ENCODE measurements around the gene TTLL4. TPM values are rescaled to one million over a fixed set of nuclear protein-coding genes. Genes with fewer than 3 reads are reported as not detected.

The TTLL4 gene
- total and polyA plus RNA-seq, 2 experiments from 2014 or later = 53.5 to 77.8 TPM

GRCh38 chr2:218701806-218702205 is 8.8 kb upstream of the TTLL4 start (continued):
- TF ChIP-seq ZNF331 (CRISPR knock-in tag; IDR thresholded peaks at IDR 0.05; ENCODE audit: low read depth) (no peak), JUNB (IDR thresholded peaks at IDR 0.05; ENCODE audit: unreplicated experiment) (no peak), NANOG (IDR thresholded peaks at IDR 0.05; ENCODE audit: borderline replicate concordance) (no peak), CREB1 (CRISPR knock-in tag; IDR thresholded peaks at IDR 0.05; ENCODE audit: low read depth) (no peak), EZH2 (IDR thresholded peaks at IDR 0.05; ENCODE audit: low read depth, unreplicated experiment) (no peak), REST (IDR thresholded peaks at IDR 0.05; ENCODE audit: unreplicated experiment) (no peak), ZNF114 (CRISPR knock-in tag; IDR thresholded peaks at IDR 0.05) (no peak), POLR2AphosphoS5 (IDR thresholded peaks at IDR 0.05; ENCODE audit: low read depth) (no peak), EZH2phosphoT487 (IDR thresholded peaks at IDR 0.05; ENCODE audit: unreplicated experiment) (no peak)

GRCh38 chr2:218703341-218703740 is 7.3 kb upstream of the TTLL4 start:
- Mint-ChIP-seq H3K27me3 (ENCODE audit: insufficient read depth, low read depth, poor library complexity) (peaks cover 2% of the 10 kb centered on the region), H3K36me3 (ENCODE audit: low read depth) (peaks cover 7% of the 10 kb centered on the region; the same call in 2 of the 3 replicates)
- ATAC-seq = no peak
- no peak for TF ChIP-seq STAT1 (IDR thresholded peaks at IDR 0.05; ENCODE audit: unreplicated experiment)
- no peak for TF ChIP-seq NANOG (IDR thresholded peaks at IDR 0.05; ENCODE audit: borderline replicate concordance)
- no peak for TF ChIP-seq POLR2AphosphoS5 (IDR thresholded peaks at IDR 0.05; ENCODE audit: low read depth)
- TF ChIP-seq JUNB (IDR thresholded peaks at IDR 0.05; ENCODE audit: unreplicated experiment) = no peak
- no peak for TF ChIP-seq CREB1 (CRISPR knock-in tag; IDR thresholded peaks at IDR 0.05; ENCODE audit: low read depth)
- TF ChIP-seq ETS1 (IDR thresholded peaks at IDR 0.05) = no peak
- TF ChIP-seq ZNF331 (CRISPR knock-in tag; IDR thresholded peaks at IDR 0.05; ENCODE audit: low read depth) = no peak
- no peak for TF ChIP-seq ZNF462 (CRISPR knock-in tag; IDR thresholded peaks at IDR 0.05)
- TF ChIP-seq EZH2 (IDR thresholded peaks at IDR 0.05; ENCODE audit: low read depth, unreplicated experiment) = no peak
- TF ChIP-seq ZNF114 (CRISPR knock-in tag; IDR thresholded peaks at IDR 0.05) = no peak

More at GRCh38 chr2:218703341-218703740, 7.3 kb upstream of the TTLL4 start:
- H4K20me1 ChIP-seq (replicated peaks; ENCODE audit: insufficient read depth) = no peaks in the 10 kb centered on the region
- H3K79me2 ChIP-seq (replicated peaks; ENCODE audit: insufficient read depth) = no peaks in the 10 kb centered on the region
- no peak overlapping the region for H3K27ac ChIP-seq (ENCODE audit: low read depth)
- H3K4me3 ChIP-seq = no peak overlapping the region
- Mint-ChIP-seq H3K9me3 (peaks cover 4% of the 10 kb centered on the region; the same call in 1 of the 3 replicates), H3K4me1 (peaks cover 6% of the 10 kb centered on the region; the same call in 2 of the 3 replicates), H3K27ac (0 out of 2 replicates have a peak overlapping the region, but pooled peaks have one; percentile 14), H3K4me3 (no peak overlapping the region)
- no peaks in the 10 kb centered on the region for H3K9me2 ChIP-seq (ENCODE audit: insufficient read depth)
- H3F3A ChIP-seq (replicated peaks; ENCODE audit: low read depth) = no peaks in the 10 kb centered on the region
- no peak overlapping the region for H2AFZ ChIP-seq
- H3K4me1 ChIP-seq (ENCODE audit: insufficient read depth) = no peaks in the 10 kb centered on the region
- H3K36me3 ChIP-seq (ENCODE audit: insufficient read depth) = no peaks in the 10 kb centered on the region; the same call in 1 of the 2 replicates
- no peak overlapping the region for H3K4me2 ChIP-seq
- no peaks in the 10 kb centered on the region for H3K27me3 ChIP-seq (ENCODE audit: insufficient read depth)
- no peak for DNase-seq (ENCODE audit: low spot score)

Measured in GM23338 (cell line).